ENCODE data around the gene PTP4A1. TPM values are rescaled to one million over a fixed set of nuclear protein-coding genes. Genes with fewer than 3 reads are reported as not detected.

The PTP4A1 gene
- total RNA-seq, 2 donors from 2014 or later: 37.2 to 42.6 TPM

- 73 to 78% methylated on average over 5 to 7 of the region's 7 CpGs for WGBS, 2 experiments (ENCODE audit: insufficient coverage in 1 of 2, insufficient read length in 1 of 2)
- Histone ChIP-seq H3K36me3 (ENCODE audit: control insufficient read depth, insufficient read depth, low read length) (no peaks in the 10 kb centered on the region), H3K4me1 (ENCODE audit: control insufficient read depth, insufficient read depth, low read length) (no peaks in the 10 kb centered on the region), H3K4me3 (ENCODE audit: low read length) (no peak overlapping the region), H3K27me3 (ENCODE audit: control insufficient read depth, insufficient read depth, low read length, poor library complexity, severe bottlenecking) (peaks cover 73% of the 10 kb centered on the region), H3K27ac (ENCODE audit: low read depth, low read length) (no peak overlapping the region), H3K9me3 (ENCODE audit: control insufficient read depth, low read length) (no peaks in the 10 kb centered on the region), H3K9ac (ENCODE audit: extremely low read depth, low read length, poor library complexity, severe bottlenecking) (no peak overlapping the region)
- Mint-ChIP-seq H3K27ac (no peak overlapping the region), H3K9me3 (no peaks in the 10 kb centered on the region), H3K4me1 (no peaks in the 10 kb centered on the region), H3K36me3 (ENCODE audit: low read depth) (no peaks in the 10 kb centered on the region), H3K4me3 (no peak overlapping the region), H3K27me3 (ENCODE audit: insufficient read depth) (peaks cover 74% of the 10 kb centered on the region)
- DNase-seq: peak; percentile 56
- TF ChIP-seq CTCF (conservative IDR thresholded peaks at IDR 0.05): peak; percentile 50
Measured at GRCh38 chr6:63525186-63525878, 46.9 kb upstream of the PTP4A1 start.

DNA sequence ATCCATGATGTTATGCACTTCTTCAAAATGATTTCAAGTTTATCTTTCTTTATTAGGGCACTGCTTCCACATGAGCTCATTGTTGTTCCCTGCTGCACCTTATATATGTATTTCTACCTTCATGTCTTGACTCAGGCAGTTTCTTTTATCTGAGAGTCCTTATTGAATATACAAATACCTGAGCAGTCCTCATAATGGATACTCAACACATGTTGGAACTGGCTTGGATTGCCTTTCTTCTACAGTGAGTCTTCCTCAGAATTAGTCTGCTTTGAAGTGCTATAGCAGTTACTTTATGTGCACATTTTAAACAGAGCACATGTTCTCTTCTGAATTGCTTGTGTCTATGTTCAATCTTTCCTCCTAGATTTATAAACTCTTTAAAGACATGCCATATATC, 45.3 kb upstream of the PTP4A1 start:
- Mint-ChIP-seq H3K36me3 (ENCODE audit: low read depth) (no peaks in the 10 kb centered on the region), H3K9me3 (no peaks in the 10 kb centered on the region), H3K4me1 (no peaks in the 10 kb centered on the region), H3K4me3 (no peak overlapping the region), H3K27me3 (ENCODE audit: insufficient read depth) (peaks cover 77% of the 10 kb centered on the region), H3K27ac (no peak overlapping the region)
- Histone ChIP-seq H3K9ac (ENCODE audit: extremely low read depth, low read length, poor library complexity, severe bottlenecking) (no peak overlapping the region), H3K4me3 (ENCODE audit: low read length) (no peak overlapping the region), H3K36me3 (ENCODE audit: control insufficient read depth, insufficient read depth, low read length) (no peaks in the 10 kb centered on the region), H3K4me1 (ENCODE audit: control insufficient read depth, insufficient read depth, low read length) (no peaks in the 10 kb centered on the region), H3K27ac (ENCODE audit: low read depth, low read length) (no peak overlapping the region), H3K27me3 (ENCODE audit: control insufficient read depth, insufficient read depth, low read length, poor library complexity, severe bottlenecking) (peaks cover 76% of the 10 kb centered on the region), H3K9me3 (ENCODE audit: control insufficient read depth, low read length) (no peaks in the 10 kb centered on the region)
- no peak for TF ChIP-seq CTCF (conservative IDR thresholded peaks at IDR 0.05)
- DNase-seq: no peak

- Histone ChIP-seq H3K9me3 (ENCODE audit: control insufficient read depth, low read length) (no peaks in the 10 kb centered on the region), H3K27me3 (ENCODE audit: control insufficient read depth, insufficient read depth, low read length, poor library complexity, severe bottlenecking) (peaks cover 78% of the 10 kb centered on the region), H3K36me3 (ENCODE audit: control insufficient read depth, insufficient read depth, low read length) (no peaks in the 10 kb centered on the region), H3K4me3 (ENCODE audit: low read length) (no peak overlapping the region), H3K9ac (ENCODE audit: extremely low read depth, low read length, poor library complexity, severe bottlenecking) (no peak overlapping the region), H3K27ac (ENCODE audit: low read depth, low read length) (no peak overlapping the region), H3K4me1 (ENCODE audit: control insufficient read depth, insufficient read depth, low read length) (no peaks in the 10 kb centered on the region)
- no peaks in the 10 kb centered on the region for H3K4me1 Mint-ChIP-seq
- H3K27ac Mint-ChIP-seq: no peak overlapping the region
- DNase-seq: no peak
- no peaks in the 10 kb centered on the region for H3K36me3 Mint-ChIP-seq (ENCODE audit: low read depth)
- 80% methylated on average over 5 to 6 of the region's 6 CpGs for WGBS, 2 experiments (ENCODE audit: insufficient coverage in 1 of 2, insufficient read length in 1 of 2)
- TF ChIP-seq CTCF (conservative IDR thresholded peaks at IDR 0.05): no peak
- H3K27me3 Mint-ChIP-seq (ENCODE audit: insufficient read depth): peaks cover 79% of the 10 kb centered on the region
- no peaks in the 10 kb centered on the region for H3K9me3 Mint-ChIP-seq
- H3K4me3 Mint-ChIP-seq: no peak overlapping the region
Measured at GRCh38 chr6:63527658-63528514, 44.4 kb upstream of the PTP4A1 start.

All from endodermal cell (in vitro differentiated cells).